NCI-H524 (cell line): ENCODE results near the gene TTC19.

Source experiments
- DNase-seq, 2 experiments: peaks; one replicate each; lab custom pipeline; 2025; lab: John Stamatoyannopoulos, UW

TTC19 gene, protein sequence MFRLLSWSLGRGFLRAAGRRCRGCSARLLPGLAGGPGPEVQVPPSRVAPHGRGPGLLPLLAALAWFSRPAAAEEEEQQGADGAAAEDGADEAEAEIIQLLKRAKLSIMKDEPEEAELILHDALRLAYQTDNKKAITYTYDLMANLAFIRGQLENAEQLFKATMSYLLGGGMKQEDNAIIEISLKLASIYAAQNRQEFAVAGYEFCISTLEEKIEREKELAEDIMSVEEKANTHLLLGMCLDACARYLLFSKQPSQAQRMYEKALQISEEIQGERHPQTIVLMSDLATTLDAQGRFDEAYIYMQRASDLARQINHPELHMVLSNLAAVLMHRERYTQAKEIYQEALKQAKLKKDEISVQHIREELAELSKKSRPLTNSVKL

DNA sequence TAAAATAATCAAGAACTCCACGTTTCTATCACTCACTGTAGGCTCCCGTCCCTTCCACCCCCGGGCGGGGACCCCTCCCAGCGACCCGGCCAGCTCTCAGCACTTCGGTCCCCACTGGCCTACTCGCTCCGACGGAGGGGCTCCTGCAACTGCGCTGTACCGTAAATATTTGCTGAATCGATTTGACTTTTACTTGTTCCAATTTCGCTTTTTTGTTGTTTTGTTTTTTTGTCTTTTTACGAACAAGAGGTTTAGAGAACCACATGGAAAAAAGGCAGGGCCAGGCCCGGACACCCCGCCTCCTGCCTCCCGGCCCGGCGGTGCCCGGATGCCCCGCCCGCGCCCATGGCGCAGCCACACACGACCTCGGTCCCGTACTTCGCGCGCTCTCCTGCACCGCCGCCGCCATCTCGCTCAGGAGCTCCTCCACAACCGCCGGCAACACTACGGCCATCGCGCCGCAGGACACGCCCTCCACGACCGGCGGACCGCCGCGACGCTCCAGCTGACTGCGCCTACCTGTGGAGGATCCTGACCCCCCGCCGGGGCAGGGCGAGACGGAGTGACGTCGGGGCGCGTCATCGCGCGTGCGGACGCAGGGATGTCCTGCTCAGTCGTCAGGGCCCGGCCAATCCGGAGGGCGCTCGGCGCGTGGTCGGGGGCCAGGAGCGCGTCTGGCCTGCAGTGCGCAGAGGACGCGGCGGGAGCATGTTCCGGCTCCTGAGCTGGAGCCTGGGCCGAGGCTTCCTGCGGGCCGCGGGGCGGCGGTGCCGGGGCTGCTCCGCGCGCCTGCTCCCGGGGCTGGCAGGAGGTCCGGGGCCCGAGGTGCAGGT is at the start of gene TTC19, which contains the start of gene ZSWIM7:
TTC19 (plus strand) TSS at position 684 of the 833 bp plus-strand sequence; CDS start at position 709, 25 bp downstream.
ZSWIM7 (minus strand) TSS at position 564 of the 833 bp plus-strand sequence; CDS start at position 454, 110 bp downstream.
- DNase-seq, result peak; percentile 98 to 99

DNA sequence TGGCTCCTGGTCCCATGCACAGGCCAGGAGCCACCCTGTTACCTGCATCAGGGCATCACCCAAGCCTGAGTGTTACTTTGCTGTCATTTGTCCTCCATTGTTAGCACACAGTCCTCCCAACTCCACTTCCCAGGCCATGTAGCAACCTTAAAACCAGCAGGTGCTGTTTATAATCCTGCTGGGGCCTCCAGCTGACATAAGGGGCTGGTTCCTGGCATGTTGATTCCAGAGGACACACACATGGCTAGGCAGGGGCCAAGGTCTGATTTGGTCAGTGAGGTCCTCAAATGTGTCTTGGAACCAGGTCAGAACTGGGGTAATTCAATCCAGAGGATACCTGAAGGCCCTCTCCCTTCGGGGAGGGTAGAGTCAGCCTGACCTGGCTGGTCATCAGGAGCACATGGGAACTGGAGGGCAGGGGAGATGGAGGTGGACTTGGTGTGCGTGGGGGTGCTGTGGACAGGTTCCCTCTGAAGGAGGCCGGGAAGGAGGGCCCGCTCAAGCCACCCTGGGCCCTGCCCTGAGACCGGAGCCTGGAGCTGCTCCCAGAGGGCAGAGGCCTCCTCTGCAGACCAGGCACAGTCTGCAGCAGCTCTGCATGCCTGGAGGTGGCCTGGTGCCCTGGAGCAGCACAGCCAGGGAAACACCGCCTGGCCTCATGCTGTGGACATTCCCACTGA is 48.1 kb upstream of the TTC19 start:
- DNase-seq, result peak in 1 of 2 experiments; percentile 52

DNA sequence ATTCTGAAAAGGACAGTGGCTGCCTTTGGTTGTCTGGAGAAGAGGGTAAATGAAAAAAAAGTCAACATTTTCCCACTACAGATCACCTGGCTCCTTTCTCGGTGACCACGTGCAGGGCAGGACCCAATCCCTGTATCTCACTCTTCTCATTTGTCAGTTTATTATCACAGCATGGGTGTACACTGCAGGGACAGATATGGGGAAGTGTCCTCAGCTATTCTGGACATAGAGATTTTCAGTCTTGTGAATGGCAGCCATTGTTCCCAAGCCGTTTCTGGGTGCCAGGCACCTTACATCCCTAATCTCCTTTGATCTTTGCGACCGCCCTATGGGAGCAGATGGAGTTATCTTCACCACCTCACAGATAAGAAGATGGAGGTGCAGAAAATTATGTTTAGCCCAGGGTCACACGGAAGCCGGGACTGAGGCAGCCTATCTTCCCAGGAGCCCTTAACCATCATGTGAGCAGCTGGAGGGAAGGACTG is 47.5 kb upstream of the TTC19 start:
- DNase-seq, result no peak

DNA sequence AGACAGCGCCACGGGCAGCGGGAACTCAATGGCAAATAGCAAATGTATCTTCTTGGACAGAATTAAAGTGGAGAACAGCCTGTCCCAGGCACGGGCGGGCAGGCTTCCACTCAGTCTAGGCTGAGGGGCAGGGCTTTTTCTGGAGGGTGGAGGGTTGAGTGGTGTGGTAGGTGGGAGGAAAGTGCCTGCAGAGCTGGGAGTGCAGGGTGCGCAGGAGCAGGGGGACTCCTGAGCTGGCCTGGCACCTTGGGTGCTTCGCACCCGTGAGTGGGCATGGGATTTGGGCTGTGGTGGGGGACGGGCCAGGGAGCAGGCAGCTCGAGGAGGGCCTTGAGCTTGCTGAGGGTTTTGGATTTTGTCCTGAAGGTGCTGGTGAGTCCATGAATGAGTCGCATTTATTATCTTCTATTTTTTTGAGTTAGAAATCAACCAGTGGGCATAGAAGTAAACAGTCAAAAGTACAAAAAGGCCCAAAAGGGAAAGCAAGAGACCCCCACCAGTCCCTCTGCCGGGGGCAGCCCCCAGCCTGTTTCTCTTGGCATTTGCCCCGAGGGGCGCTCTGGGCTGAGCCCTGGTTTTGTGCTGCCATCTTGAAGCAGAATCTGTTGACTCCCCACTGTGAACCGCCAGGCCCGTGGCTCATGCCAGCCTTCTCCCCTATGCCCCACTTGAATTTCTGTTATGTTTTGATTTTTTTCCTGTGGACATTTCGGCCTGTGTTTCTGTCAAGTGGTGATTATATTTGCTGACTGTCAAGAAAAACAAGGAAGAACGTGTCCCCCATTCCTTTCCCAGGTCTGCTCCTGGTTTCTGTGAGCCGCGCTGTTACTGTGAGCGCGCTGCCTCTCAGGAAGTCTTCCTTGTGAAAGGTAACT is 46.5 kb upstream of the TTC19 start:
- no peak for DNase-seq

DNA sequence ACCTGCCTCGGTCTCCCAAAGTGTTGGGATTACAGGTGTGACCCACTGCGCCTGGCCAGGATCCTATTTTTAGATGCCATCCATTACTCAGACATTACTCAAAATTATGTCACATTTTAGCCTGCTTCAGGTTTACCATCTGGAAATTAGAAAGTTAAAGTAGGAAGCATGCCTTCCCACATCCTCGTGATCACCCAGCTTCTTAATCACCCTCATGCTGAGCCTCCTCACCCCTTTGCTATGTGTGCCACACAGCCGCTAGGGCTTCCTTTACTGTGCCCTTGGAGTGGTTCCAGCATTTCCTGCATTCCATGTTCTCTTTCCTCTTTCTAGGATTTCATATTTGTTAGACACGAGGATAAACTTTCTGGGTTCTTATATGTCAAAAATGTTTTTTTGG is 45.4 kb upstream of the TTC19 start:
- DNase-seq, result no peak

DNA sequence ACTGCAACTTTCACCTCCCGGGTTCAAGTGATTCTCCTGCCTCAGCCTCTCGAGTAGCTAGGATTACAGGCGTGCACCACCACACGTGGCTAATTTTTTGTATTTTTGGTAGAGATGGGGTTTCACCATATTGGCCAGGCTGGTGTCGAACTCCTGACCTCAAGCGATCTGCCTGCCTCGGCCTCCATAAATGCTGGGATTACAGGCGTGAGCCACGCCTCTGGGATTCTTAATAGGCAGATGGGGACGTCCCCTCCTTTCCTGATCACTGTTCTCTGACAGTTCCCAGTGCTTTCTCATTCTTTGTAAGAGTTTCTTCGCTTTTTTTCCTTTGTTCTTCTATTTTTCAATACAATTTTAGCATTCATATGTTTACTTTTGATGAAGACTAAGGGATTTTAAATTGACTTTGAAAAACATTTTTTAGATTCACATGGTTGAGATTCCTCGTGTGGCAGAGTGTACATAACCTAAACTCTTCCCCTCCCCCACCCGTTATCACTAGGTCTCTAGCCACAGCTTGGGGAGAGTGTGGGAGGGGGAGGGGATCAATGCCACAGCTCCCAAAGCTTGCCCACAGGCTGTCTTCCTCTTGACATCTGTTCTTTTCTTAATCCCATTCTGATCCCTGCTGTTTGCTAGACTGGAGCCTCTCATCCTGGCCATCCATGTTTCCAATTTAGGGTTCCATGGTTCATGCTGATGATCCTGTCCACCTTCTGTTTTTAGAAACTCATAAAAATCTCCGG is 43.7 kb upstream of the TTC19 start:
- DNase-seq, result peak; percentile 99

DNA sequence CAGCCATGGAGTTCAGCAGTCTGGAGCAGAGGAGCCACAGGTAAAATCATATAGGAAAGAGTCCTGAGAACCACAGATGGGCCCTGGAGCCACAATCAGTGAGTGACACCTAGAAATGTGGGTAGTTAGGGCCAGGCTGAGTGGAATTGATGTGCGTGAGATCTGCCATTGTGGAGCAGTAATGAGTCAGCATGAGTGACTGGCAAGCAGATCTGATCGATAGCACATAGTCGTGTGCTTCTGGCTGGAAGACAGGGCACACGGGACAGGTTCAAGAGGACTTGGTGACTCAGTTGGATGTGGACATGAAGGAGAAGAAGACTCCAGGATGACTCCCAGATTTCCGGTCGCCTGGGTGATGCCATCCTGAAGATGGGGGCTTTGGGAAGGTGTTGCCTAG is 42.4 kb upstream of the TTC19 start:
- no peak for DNase-seq

DNA sequence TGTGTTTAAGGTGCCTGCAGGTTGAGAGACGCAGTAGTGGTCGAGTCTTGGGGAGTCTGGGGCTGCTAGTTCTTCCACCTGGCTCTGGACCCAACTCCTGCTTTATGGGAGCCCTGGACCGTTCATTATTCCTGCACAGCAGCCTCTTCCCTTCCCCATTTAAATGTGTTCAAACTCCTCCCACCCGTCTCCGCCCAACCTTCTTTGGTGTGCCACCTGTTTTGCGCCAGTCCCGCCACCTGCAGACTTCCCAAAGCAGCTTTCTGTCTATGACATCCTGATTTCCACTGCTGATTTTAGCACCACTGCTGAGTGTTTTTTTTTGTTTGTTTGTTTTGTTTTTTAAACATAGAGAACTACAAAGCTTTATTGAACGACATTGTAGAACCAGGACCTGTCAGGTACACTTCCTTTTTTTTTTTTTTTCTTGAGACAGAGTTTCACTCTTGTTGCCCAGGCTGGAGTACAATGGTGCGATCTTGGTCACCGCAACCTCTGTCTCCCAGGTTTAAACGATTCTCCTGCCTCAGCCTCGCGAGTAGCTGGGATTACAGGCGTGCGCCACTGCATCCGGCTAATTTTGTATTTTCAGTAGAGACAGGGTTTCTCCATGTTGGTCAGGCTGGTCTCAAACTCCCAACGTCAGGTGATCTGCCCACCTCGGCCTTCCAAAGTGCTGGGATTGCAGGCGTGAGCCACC is 41.9 kb upstream of the TTC19 start:
- no peak for DNase-seq

DNA sequence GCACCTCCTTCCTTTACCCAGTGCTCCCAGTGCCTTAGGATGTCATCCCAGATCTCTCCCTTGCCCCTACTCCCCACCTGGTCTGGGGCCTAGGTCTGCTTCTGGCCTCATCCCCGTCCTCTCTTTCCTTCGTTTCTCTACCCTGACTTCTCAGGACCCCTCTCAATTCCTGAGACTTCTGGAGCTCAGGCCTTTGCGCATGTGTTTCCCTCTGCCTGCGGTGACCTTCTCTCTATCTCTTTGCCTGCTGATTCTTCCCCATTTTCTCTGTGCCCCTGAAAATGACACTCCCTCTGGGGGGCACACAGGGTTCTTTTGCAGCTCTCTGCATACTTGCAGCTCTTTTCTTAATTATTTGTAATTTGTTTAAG is 41.2 kb upstream of the TTC19 start:
- DNase-seq, result no peak

DNA sequence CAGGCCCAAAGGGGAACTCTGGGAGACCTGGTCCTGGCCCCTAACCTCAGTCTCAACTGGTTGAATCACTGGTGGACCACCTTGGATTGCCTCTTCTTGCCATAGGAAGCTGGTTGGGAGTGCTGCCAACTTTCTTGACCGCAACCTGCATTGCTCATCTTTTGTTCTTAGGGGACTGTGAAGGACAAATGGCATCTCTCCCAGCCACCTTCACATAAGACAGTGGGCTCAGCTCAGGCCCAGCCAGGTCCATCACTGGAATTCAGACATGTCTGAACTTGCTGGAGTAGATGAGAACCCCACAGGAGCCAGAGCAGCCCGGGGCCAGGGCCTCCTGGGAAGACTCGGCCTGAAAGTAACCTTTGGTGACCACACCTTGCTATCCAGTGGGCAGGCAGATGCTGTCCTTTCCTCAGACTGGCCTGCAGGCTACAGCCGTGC is 35.9 kb upstream of the TTC19 start:
- DNase-seq, result no peak

DNA sequence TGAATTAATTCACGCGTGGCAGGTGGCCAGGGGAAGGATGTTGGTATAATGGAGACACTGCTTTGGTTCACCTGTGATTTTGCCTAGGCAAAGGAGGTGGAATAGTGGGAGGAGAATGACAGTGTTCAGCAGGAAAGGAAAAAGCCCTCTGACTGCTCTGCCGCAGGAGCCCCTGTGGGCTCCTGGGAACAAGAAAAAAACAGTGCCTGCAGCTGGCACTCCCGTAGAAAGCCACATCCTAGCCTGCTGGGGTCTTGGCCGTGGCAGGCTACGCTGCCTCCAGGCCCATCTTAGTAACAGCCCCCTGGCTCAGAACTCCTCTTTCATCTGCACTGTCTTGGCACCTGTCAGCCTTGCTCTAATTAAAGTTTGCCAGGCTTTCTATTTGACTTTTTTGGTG is 34.1 kb upstream of the TTC19 start:
- DNase-seq, result peak in 1 of 2 experiments; percentile 24

DNA sequence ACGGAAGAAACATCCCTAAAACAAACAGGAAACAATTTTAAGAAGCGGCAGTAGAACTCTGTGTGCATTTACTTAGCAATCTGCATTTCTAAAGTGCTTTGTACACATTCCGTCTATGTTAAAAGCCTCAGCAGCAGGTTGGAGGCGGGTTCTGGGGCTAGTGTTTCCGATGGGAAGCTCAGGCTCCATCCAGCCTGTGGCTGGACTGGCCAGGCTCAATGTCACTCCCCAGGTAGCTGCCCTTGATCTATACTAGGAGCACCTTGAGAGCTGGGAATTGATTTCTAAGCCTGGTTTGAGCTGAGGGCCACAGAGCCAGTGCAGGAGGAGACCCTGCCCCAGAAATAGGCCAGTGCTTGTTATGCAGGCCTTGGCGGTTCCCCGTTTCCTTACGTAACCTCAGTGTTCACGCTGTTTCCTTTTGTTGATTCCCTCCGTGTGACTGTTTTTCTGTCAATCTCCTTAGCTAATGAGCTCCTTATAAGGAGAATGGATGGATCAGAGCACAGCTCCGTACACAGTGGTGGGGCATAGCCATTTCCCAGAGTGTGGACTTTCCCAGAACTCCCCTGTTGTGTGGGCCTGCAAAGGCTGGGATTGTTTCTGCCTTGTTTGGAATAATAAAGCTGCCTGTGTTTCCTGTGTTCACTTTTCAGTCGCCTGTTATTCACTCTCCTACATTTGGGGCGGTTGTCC is 33.3 kb upstream of the TTC19 start:
- peak in 1 of 2 experiments; percentile 26 for DNase-seq

DNA sequence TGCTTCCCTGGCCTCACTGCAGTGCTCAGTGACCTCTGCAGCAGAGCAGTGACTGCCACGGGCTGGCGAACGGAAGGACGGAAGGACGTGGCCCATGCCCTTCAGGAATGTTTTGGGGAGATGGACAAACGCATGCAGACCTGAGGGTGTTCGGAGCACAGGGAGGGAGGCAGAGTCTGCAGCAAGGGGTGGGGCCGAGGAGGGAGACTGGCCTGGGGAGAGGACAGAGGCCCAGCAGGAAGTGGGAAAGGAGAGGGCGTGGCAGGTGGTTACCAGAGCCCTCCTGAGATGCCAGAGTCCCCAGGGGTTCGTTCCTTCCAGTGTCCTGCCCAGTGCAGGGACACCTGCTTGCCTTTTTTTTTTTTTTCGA is 32.8 kb upstream of the TTC19 start:
- DNase-seq, result no peak

DNA sequence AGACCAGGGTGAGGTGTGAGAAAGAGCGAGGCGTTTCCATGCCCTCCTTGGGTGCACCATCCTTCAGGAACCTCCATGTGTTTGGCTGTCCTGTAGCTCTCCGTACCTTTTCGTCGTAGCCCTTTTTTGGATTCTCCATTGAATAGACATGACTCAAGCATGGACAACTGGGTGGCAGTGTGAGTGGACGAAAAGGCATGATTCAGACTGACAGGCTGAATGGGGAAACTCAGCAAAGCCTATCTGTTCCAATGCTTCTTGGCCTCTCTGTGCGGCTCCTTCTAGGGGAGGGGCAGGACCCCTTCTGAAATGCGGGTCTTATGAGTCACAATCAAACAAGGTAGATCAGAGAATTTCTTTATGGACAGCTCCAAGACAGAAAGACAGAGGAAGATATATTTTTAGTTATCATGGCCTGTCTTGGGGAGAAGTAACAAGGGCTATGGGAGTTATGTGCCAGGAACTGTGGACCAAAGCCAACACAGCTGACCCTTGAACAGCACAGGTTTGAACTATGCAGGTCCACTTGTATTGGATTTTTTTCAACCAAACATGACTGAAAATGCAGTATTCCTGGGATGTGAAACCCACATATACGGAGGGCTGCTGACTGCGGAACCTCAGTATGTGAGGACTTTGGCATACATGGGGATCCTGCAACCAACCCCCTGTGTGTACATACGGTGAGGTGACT is 31.8 kb upstream of the TTC19 start:
- DNase-seq, result no peak

DNA sequence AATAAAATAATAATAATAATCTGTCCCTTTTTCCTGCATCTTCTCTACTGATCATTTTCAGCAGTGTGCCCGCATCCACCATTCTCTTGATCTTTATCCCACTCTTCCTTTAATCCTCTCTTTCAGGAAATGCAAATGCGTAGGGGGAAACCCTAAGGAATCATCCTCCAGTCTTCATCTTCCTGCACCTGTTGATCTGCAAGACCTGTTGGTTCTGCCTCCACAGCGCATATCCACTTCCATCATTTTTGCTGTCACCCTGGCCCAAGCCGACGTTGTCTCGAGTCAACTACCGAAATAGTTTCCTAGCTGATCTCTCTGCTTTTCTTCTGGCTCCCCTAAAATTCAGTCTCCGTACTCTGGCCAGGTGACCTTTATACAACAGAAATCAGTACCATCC is 30.2 kb upstream of the TTC19 start:
- no peak for DNase-seq

DNA sequence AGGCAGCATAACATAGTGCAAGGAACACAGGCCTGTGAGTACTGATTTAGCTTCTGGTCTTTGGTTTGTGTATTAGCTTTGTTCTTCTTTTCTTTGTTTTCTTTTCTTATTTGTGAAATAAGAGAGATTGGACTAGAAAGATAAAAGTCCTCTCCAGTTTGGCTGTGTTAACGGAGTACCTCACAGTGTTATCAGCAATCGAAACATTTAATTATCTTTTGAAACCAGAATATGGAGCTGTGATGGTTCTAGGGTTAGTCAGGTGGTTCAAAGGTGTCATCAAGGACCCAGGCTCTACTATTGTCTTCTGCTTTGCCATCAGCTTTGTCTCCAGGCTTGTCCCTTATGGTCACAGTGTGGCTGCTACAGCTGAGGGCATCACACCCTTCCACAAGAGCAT is 29.1 kb upstream of the TTC19 start:
- no peak for DNase-seq

DNA sequence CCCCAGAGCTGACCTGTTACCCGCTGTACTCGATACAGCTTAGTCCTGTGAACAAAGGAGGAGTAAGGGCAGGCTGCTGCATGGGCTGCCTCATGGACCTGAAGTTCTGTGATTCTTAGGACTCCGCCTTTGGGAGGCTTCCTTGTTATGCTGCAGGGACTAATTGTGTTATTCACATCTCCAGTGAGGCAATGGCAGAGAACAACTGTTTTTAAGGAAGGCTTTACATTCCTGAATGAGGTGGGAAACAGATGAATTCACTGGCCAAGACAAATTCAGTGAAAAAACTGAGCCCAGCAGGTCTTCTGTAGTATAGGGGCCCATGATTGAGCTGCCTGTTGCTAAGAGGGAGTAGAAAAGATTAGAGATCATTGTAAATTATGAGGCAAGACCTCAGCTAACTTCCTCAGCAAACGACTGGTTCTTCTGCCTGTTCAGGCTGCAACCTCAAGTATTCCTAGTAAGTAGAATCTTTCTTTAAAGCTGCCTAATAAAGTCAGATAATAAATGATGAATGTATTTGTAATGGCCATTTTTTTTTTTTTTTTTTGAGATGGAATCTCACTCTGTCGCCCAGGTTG is 28.4 kb upstream of the TTC19 start:
- no peak for DNase-seq

DNA sequence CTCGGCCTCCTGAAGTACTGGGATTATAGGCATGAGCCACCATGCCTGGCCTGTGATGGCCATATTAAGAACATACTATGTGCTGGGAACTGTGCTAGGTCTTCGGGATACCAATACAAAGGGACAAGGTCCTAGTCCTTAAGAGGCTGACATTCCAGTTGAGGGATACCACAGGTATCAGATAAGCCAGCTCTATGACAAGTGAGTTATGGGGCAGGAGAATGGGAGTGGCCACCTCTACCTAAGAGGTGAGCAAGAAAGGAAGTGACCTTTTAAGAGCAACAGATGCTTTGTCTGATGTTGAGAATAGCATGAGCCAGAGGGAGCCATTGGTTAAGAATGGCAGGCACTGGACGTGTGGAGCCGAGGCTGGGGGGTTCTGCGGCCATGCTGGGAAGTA is 27.7 kb upstream of the TTC19 start:
- DNase-seq, result no peak
